Endothelial cell of umbilical vein (primary cell): ENCODE measurements around the gene C1QTNF4. TPM values are rescaled to one million over a fixed set of nuclear protein-coding genes. Genes with fewer than 3 reads are reported as not detected.

Experiments used
- BruUV-seq: library from RNA; stranded (reverse); fragments of 400-500 nt; replicated peaks from 2 replicates; lab custom pipeline; 2021; lab: Mats Ljungman, UMichigan
- CTCF ChIA-PET: fragments of 300-600, 350-600 bp; sonication (Branson Sonifier 250); formaldehyde crosslinking; loops from one replicate; lab custom pipeline; 2021; ENCODE audit warnings: antibody characterized with exemption, inconsistent platforms; lab: Charles Lee
- POLR2A ChIA-PET: fragments of 300-600, 350-600 bp; sonication (Branson Sonifier 250); formaldehyde crosslinking; loops from one replicate; lab custom pipeline; 2021; ENCODE audit warnings: antibody characterized with exemption, inconsistent platforms; lab: Charles Lee
- DNase-seq: peaks from one replicate; pipeline ENCODE4 v3.0.0-alpha.2; 2011; ENCODE audit warnings: low read depth, low spot score
- FAIRE-seq: peaks from 2 replicates; lab custom pipeline; 2011; peaks lifted over from hg19 to GRCh38; lab: Jason Lieb, UNC
- H2AFZ ChIP-seq: 2 replicates; pipeline ENCODE4 v1.6.0; 2012; ENCODE audit warnings: low read depth, low read length, control low read depth, inconsistent platforms
- H3K27ac ChIP-seq: 2 replicates; pipeline ENCODE4 v1.5.1; 2011; ENCODE audit warnings: low read depth, mild to moderate bottlenecking, control low read depth, low read length, moderate library complexity; ENCODE audit not compliant: insufficient read depth
- H3K27me3 ChIP-seq, 2 experiments: 2 replicates each; pipeline versions ENCODE4 v1.6.0 to v1.6.1; 2011; ENCODE audit warnings: low read length in 2 of 2, mixed read lengths in 1 of 2; ENCODE audit not compliant: control insufficient read depth in 2 of 2, insufficient read depth in 2 of 2
- H3K36me3 ChIP-seq, 2 experiments: 2 replicates in 1 of 2; 3 replicates in 1 of 2; pipeline ENCODE4 v1.5.1; 2011; ENCODE audit warnings: low read length in 2 of 2, mild to moderate bottlenecking in 1 of 2, moderate library complexity in 1 of 2; ENCODE audit not compliant: control insufficient read depth in 2 of 2, insufficient read depth in 2 of 2; ENCODE audit errors: extremely low read depth in 1 of 2
- H3K4me1 ChIP-seq: 3 replicates; pipeline ENCODE4 v1.5.1; 2011; ENCODE audit warnings: mild to moderate bottlenecking, low read length; ENCODE audit not compliant: control insufficient read depth, insufficient read depth; ENCODE audit errors: extremely low read depth
- H3K4me2 ChIP-seq: 2 replicates; pipeline ENCODE4 v1.6.1; 2011; ENCODE audit warnings: low read length, control low read depth, mixed read lengths; ENCODE audit not compliant: insufficient read depth
- H3K4me3 ChIP-seq, 3 experiments: fragments of 200-600 bp in 1 of 3; sonication (generic), shearing (Covaris generic) in 1 of 3; replicated peaks in 1 of 3; 2 replicates each; pipeline ENCODE4 v1.5.1; 2011 to 2016; ENCODE audit warnings: control low read depth in 3 of 3, low read length in 3 of 3, mild to moderate bottlenecking in 2 of 3, inconsistent platforms in 1 of 3, low read depth in 1 of 3, moderate library complexity in 1 of 3; ENCODE audit not compliant: insufficient read depth in 1 of 3
- H3K79me2 ChIP-seq: 2 replicates; pipeline ENCODE4 v1.6.0; 2012; ENCODE audit warnings: low read length, inconsistent platforms; ENCODE audit not compliant: control insufficient read depth, insufficient read depth
- H3K9ac ChIP-seq: replicated peaks from 2 replicates; pipeline ENCODE3; 2011; ENCODE audit warnings: low read length, control low read depth; ENCODE audit not compliant: insufficient read depth; ENCODE audit errors: extremely low read depth
- H3K9me1 ChIP-seq: replicated peaks from 3 replicates; pipeline ENCODE4 v1.6.0; 2011; ENCODE audit warnings: mild to moderate bottlenecking, low read length; ENCODE audit not compliant: control insufficient read depth, insufficient read depth; ENCODE audit errors: extremely low read depth
- H3K9me3 ChIP-seq: replicated peaks from 2 replicates; pipeline ENCODE4 v1.5.1; 2012; ENCODE audit warnings: low read length, inconsistent platforms; ENCODE audit not compliant: control insufficient read depth, insufficient read depth
- H4K20me1 ChIP-seq: replicated peaks from 2 replicates; pipeline ENCODE3; 2011; ENCODE audit warnings: mild to moderate bottlenecking, low read length; ENCODE audit not compliant: control insufficient read depth, insufficient read depth; ENCODE audit errors: extremely low read depth
- CTCF ChIP-seq, 2 donors: IDR thresholded peaks; 1 replicate in 1 of 2; 2 replicates in 1 of 2; pipeline ENCODE4 v1.5.1; 2011; ENCODE audit warnings: low read length in 2 of 2, mild to moderate bottlenecking in 2 of 2, moderate library complexity in 2 of 2, control low read depth in 1 of 2, inconsistent platforms in 1 of 2, low read depth in 1 of 2; ENCODE audit not compliant: insufficient read depth in 1 of 2; ENCODE audit errors: extremely low read depth in 1 of 2
- EZH2 ChIP-seq: IDR thresholded peaks from 2 replicates; pipeline ENCODE4 v1.6.1; 2012; ENCODE audit warnings: borderline replicate concordance, low read depth, mild to moderate bottlenecking, moderate library complexity, low read length, inconsistent platforms; ENCODE audit not compliant: severe bottlenecking
- FOS ChIP-seq: IDR thresholded peaks from 2 replicates; pipeline ENCODE4 v1.6.1; 2011; ENCODE audit warnings: mild to moderate bottlenecking, low read length, moderate library complexity, borderline replicate concordance; ENCODE audit not compliant: insufficient read depth
- GATA2 ChIP-seq: IDR thresholded peaks from 2 replicates; pipeline ENCODE4 v1.7.0; 2011; ENCODE audit warnings: low read depth, mild to moderate bottlenecking, moderate library complexity, mixed read lengths, low read length; ENCODE audit not compliant: insufficient read length, insufficient read depth
- JUN ChIP-seq: IDR thresholded peaks from 2 replicates; pipeline ENCODE4 v1.6.1; 2011; ENCODE audit warnings: borderline replicate concordance, low read depth; ENCODE audit not compliant: insufficient read length, insufficient read depth
- MAX ChIP-seq: IDR thresholded peaks from 2 replicates; pipeline ENCODE4 v1.6.1; 2011; ENCODE audit not compliant: insufficient read depth, insufficient read length
- MYC ChIP-seq: IDR thresholded peaks from one replicate; pipeline ENCODE4 v1.6.1; 2011; ENCODE audit warnings: mild to moderate bottlenecking, low read depth, low read length
- POLR2A ChIP-seq: IDR thresholded peaks from 2 replicates; pipeline ENCODE4 v1.6.1; 2012; ENCODE audit warnings: low read depth, mild to moderate bottlenecking, control low read depth, low read length
- POLR2AphosphoS5 ChIP-seq: IDR thresholded peaks from 2 replicates; pipeline ENCODE4 v1.6.1; 2012; ENCODE audit warnings: low read depth, mild to moderate bottlenecking, control low read depth, low read length, moderate library complexity; ENCODE audit not compliant: insufficient read depth
- dilution Hi-C: fragments of 300-500 bp; cut with MboI; formaldehyde crosslinking; loops from one replicate; pipeline ENCODE4 v1.15.0; 2019; ENCODE audit warnings: low sequenced_read_pairs; ENCODE audit not compliant: extremely low pct_ligation_motif_present
- intact Hi-C: fragments of 100-400 bp; cut with micrococcal nuclease; formaldehyde crosslinking; loops from one replicate; pipeline ENCODE4 v1.10.0; 2022
- polyA plus RNA-seq, 4 experiments: library from polyadenylated mRNA; depleted of rRNA in 3 of 4; stranded (reverse) in 3 of 4; unstranded in 1 of 4; fragments of >200 nt; gene quantifications; 2 replicates each; pipeline versions ENCODE4 v1.2.1 to v1.2.3, GENCODE V29; 2011 to 2012; ENCODE audit warnings: missing spikeins in 1 of 4
- total RNA-seq: library from RNA; stranded (reverse); gene quantifications from 2 replicates; pipeline ENCODE4 v1.2.3, GENCODE V29; 2021

Gene C1QTNF4
- total and polyA plus RNA-seq, 2 donors (not counting 3 experiments of a cell fraction or from before 2014, with no cell fraction given), result 1.7 to 5.4 TPM

- Histone ChIP-seq H3K4me3 (peak overlapping the region in 1 of 3 experiments; percentile 32), H3K9me1 (no peaks in the 10 kb centered on the region), H4K20me1 (no peaks in the 10 kb centered on the region), H3K27ac (no peak overlapping the region), H3K9ac (peak overlapping the region; percentile 1), H3K4me1 (peaks cover 10% of the 10 kb centered on the region), H3K27me3 (peaks cover 25 to 31% of the 10 kb centered on the region in 2 experiments), H3K36me3 (no peaks in the 10 kb centered on the region), H3K9me3 (no peaks in the 10 kb centered on the region), H3K79me2 (no peaks in the 10 kb centered on the region), H3K4me2 (peak overlapping the region; percentile 23), H2AFZ (peak overlapping the region; percentile 95)
- FAIRE-seq (no peak), DNase-seq (peak; percentile 56)
- ChIA-PET POLR2A (no interaction called here), CTCF (no interaction called here)
- dilution Hi-C loops, result no loop called here
- intact Hi-C loops, result no loop called here
- no TSS peak for BruUV-seq
- TF ChIP-seq JUN, result no peak
- TF ChIP-seq FOS, result no peak
- peak; percentile 34 for TF ChIP-seq MAX
- no peak for TF ChIP-seq GATA2
- no peak for TF ChIP-seq MYC
These were observed 4.0 kb downstream of the C1QTNF4 start for GRCh38 chr11:47589977-47590861.

GRCh38 chr11:47589584-47589976 lies 4.6 kb downstream of the C1QTNF4 start:
- Histone ChIP-seq H3K4me1 (peaks cover 10% of the 10 kb centered on the region), H3K79me2 (no peaks in the 10 kb centered on the region), H3K4me3 (peak overlapping the region in 1 of 3 experiments; percentile 32), H3K4me2 (no peak overlapping the region), H3K9me1 (no peaks in the 10 kb centered on the region), H3K36me3 (no peaks in the 10 kb centered on the region), H3K9me3 (no peaks in the 10 kb centered on the region), H3K9ac (peak overlapping the region; percentile 1), H2AFZ (peak overlapping the region; percentile 95), H3K27me3 (peaks cover 18 to 24% of the 10 kb centered on the region in 2 experiments), H4K20me1 (no peaks in the 10 kb centered on the region), H3K27ac (no peak overlapping the region)
- POLR2A ChIA-PET, result no interaction called here
- DNase-seq (no peak), FAIRE-seq (no peak)
- CTCF ChIA-PET, result no interaction called here
- intact Hi-C loops, result no loop called here
- TF ChIP-seq POLR2A (no peak), JUN (no peak), POLR2AphosphoS5 (no peak), GATA2 (no peak), EZH2 (no peak), MYC (no peak), CTCF (IDR thresholded peaks at IDR 0.05; ENCODE audit: extremely low read depth in 1 of 2, insufficient read depth in 1 of 2, low read depth in 1 of 2, low read length in 2 of 2) (no peak), MAX (no peak), FOS (no peak)
- dilution Hi-C loops, result no loop called here
- no TSS peak for BruUV-seq
